Measurements from ENCODE around the gene LRAT. TPM values are rescaled to one million over a fixed set of nuclear protein-coding genes. Genes with fewer than 3 reads are reported as not detected.

The LRAT gene
- total RNA-seq, 4 donors from 2014 or later, result 0.42 to 1.1 (median 0.60) TPM; not detected in 1

DNA sequence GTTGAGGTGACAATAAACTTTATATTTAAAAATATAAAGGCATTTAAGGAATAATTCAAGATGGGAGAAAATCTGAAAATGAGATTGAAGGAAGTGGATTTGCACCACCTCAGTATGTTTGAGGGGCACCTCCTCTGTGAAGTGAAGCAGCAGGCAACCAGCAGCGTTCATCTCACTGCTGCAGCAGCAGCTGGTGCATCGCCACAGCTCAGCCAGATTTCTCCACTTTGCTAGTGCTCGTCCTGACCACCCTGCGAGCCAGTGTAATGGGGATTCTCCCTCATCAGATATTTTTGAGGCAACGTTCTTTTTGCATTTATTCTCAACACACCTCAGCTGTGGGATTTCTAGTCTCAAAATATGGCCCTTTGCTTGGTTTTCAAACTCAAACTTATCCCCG is 13.9 kb downstream of the LRAT start:
- TF ChIP-seq EP300 (IDR thresholded peaks at IDR 0.05), result no peak
- TF ChIP-seq POLR2A (IDR thresholded peaks at IDR 0.05), result no peak
- TF ChIP-seq, protein P1, sequence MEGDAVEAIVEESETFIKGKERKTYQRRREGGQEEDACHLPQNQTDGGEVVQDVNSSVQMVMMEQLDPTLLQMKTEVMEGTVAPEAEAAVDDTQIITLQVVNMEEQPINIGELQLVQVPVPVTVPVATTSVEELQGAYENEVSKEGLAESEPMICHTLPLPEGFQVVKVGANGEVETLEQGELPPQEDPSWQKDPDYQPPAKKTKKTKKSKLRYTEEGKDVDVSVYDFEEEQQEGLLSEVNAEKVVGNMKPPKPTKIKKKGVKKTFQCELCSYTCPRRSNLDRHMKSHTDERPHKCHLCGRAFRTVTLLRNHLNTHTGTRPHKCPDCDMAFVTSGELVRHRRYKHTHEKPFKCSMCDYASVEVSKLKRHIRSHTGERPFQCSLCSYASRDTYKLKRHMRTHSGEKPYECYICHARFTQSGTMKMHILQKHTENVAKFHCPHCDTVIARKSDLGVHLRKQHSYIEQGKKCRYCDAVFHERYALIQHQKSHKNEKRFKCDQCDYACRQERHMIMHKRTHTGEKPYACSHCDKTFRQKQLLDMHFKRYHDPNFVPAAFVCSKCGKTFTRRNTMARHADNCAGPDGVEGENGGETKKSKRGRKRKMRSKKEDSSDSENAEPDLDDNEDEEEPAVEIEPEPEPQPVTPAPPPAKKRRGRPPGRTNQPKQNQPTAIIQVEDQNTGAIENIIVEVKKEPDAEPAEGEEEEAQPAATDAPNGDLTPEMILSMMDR (IDR thresholded peaks at IDR 0.05), result no peak
- Histone ChIP-seq H3K4me3 (no peak overlapping the region), H3K27ac (no peak overlapping the region), H3K27me3 (no peaks in the 10 kb centered on the region), H3K4me1 (no peaks in the 10 kb centered on the region), H3K36me3 (no peaks in the 10 kb centered on the region), H3K9me3 (no peaks in the 10 kb centered on the region)
- DNase-seq (ENCODE audit: low spot score in 2 of 2), result no peak
- WGBS, 2 donors, result 74 to 77% methylated on average over 6 of the region's 6 CpGs

DNA sequence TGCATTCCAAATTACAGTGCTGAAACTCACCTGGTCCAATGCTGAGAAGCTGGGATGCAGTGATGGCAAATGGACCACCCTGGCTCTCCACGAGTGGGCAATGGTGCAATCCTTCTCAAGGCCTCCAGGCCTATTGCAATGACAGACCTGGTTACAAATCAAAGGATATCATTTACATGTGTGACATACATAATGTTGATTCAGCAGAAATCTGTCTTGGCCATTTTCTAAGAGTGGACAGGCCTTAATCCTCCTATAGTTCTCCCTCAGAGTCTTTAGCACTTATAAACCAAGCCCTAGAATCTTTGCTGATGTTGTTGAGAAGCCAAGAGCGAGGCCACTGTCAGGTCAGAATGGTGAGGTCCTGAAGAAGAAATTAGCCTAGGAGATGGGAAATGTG is 17.1 kb downstream of the LRAT start:
- no peaks in the 10 kb centered on the region for H3K27me3 ChIP-seq
- TF ChIP-seq, protein P1 (IDR thresholded peaks at IDR 0.05), result no peak
- TF ChIP-seq POLR2A (IDR thresholded peaks at IDR 0.05), result no peak
- no peak for TF ChIP-seq EP300 (IDR thresholded peaks at IDR 0.05)
- H3K27ac ChIP-seq, result no peak overlapping the region
- H3K4me3 ChIP-seq, result no peak overlapping the region
- no peaks in the 10 kb centered on the region for H3K9me3 ChIP-seq
- no peaks in the 10 kb centered on the region for H3K36me3 ChIP-seq
- no peak for DNase-seq (ENCODE audit: low spot score in 2 of 2)
- 65 to 94% methylated on average over 2 of the region's 2 CpGs for WGBS, 2 donors
- no peaks in the 10 kb centered on the region for H3K4me1 ChIP-seq

DNA sequence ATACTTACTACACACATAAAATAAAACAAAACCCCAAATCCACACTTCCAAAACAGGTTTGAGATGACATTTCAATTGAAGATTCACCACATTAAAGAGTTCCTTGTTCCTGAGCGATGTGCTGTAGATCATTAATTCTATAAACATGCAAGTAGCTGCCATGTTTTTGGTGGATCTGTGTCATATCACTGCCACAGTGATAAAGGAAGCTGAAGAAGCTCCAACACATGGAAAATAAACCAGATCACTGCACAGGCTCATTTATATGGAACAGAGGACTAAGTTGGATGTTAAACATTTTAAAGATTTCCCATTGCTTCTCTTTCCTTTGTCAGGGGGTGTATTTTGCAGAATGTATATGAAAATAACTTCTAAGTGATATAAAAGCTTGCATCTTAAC is 34.5 kb downstream of the LRAT start:
- no peak overlapping the region for H3K4me3 ChIP-seq
- no peak for DNase-seq (ENCODE audit: low spot score in 2 of 2)
- WGBS, 2 donors, result 92 to 93% methylated on average over 1 of the region's 1 CpG
- H3K4me1 ChIP-seq, result no peaks in the 10 kb centered on the region
- no peak overlapping the region for H3K27ac ChIP-seq
- H3K27me3 ChIP-seq, result peaks cover 0 to 18% of the 10 kb centered on the region in 2 donors
- no peak for TF ChIP-seq POLR2A (IDR thresholded peaks at IDR 0.05)
- TF ChIP-seq EP300 (IDR thresholded peaks at IDR 0.05), result no peak
- TF ChIP-seq, protein P1 (IDR thresholded peaks at IDR 0.05), result no peak
- H3K36me3 ChIP-seq, result no peaks in the 10 kb centered on the region
- peaks cover 0 to 4% (median 0%) of the 10 kb centered on the region in 4 donors for H3K9me3 ChIP-seq

DNA sequence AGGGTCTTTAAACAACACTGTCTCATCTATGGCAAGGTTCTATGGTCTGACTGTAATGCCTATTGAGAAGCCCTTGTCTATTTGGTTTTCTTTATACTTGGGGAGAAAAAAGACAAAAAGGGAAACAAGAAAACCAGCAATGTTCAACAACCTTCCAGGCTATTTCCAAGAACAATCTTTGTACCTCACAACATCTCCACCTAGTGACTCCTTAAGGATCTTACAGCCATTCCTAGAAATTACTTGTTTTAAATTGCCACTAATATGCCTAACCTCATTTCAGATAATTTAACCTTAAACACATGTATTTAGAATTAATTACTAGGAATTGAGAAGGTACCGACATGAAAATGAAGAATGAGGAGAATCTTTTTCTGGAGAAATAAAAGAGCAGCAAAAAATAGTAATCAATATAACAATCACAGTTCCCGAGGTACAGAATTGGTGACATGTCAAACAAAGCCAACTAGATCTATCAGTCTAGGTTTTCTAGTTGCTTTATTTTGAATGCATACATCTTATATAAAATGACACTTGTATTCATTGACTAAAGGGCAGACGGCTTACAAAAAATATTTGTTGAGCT is 35.7 kb downstream of the LRAT start:
- Histone ChIP-seq H3K9me3 (no peaks in the 10 kb centered on the region), H3K27me3 (peaks cover 0 to 18% of the 10 kb centered on the region in 2 donors), H3K27ac (no peak overlapping the region), H3K4me1 (no peaks in the 10 kb centered on the region), H3K36me3 (no peaks in the 10 kb centered on the region), H3K4me3 (no peak overlapping the region)
- 46 to 49% methylated on average over 3 of the region's 3 CpGs for WGBS, 2 donors
- no peak for DNase-seq (ENCODE audit: low spot score in 2 of 2)
- no peak for TF ChIP-seq EP300 (IDR thresholded peaks at IDR 0.05)
- TF ChIP-seq, protein P1 (IDR thresholded peaks at IDR 0.05), result peak; percentile 33 to 57 (median 37)
- no peak for TF ChIP-seq POLR2A (IDR thresholded peaks at IDR 0.05)

DNA sequence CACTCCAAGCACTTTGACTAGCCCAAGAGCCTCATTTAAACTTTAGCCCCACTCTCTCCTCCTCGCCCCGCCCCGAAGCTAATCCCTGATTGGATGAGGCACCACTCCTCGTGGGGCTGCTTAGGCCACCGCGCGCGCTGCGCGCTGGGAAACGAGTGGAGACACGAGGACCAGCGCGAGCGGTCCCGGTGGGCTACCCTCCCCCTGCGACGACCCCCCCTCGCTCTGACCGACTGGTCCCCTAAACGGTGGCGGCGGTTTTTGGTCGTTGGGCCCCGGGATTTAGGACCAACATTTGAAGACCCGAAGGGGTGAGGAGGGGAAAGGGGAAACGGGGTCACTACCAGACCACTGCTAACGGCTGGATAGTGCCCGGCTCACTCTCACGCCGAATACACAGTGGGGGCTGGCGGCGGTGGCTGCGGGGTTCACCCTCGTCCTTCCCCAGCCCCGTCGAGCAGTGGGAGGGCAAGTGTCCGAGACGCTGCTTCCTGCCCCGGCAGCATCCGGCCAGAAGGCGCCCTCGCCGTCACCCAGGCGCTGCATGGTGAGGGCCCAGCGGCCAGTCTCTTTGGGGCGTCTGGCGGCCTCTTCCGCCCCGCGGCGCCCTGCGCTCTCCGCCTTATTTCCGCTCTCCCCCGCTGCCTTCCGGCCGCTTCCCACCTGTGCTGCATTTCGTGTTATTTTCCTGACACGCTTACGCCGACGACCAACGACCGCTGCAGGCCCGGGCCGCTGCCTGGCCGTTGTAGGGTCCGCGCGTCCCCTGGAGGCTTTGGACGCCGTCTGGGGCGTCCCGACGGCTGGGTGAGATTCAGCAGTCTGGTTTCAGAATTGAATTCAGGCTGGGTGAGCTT is 37.6 kb downstream of the LRAT start, which contains the start of gene RBM46:
RBM46 (plus strand) TSS at position 147 of the 857 bp plus-strand sequence. CDS start 15,481 bp downstream, outside the sequence.
- Histone ChIP-seq H3K36me3 (no peaks in the 10 kb centered on the region), H3K27ac (no peak within 1 kb of the TSS), H3K4me1 (no peaks in the 10 kb centered on the region), H3K9me3 (no peaks in the 10 kb centered on the region), H3K4me3 (no peak within 1 kb of the TSS), H3K27me3 (peaks cover 0 to 18% of the 10 kb centered on the region in 2 donors)
- WGBS, 2 donors, result 74 to 84% methylated on average over 68 to 70 of the region's 76 CpGs
- TF ChIP-seq, protein P1 (IDR thresholded peaks at IDR 0.05), result no peak
- no peak for TF ChIP-seq POLR2A (IDR thresholded peaks at IDR 0.05)
- TF ChIP-seq EP300 (IDR thresholded peaks at IDR 0.05), result no peak
- DNase-seq (ENCODE audit: low spot score in 2 of 2), result no peak

Measured in tibial nerve (tissue), 4 donors.